Thymus (tissue), 11 donors: Measurements from ENCODE around the gene PDPK1. TPM values are rescaled to one million over a fixed set of nuclear protein-coding genes. Genes with fewer than 3 reads are reported as not detected.
A peak's percentile ranks its signal among the peaks of the same experiment; 100 is the strongest.

Source experiments
- DNase-seq, 9 donors: peaks; one replicate each; pipeline ENCODE4 v3.0.0-alpha.2; 2013; ENCODE audit warnings: low spot score in 9 of 9, low read depth in 6 of 9, missing footprints in 1 of 9
- H3K27ac ChIP-seq, 2 donors: one replicate each; pipeline ENCODE4 v1.5.1; 2013; ENCODE audit warnings: control low read depth in 1 of 2, low read depth in 1 of 2, low read length in 1 of 2, mild to moderate bottlenecking in 1 of 2, moderate library complexity in 1 of 2
- H3K27me3 ChIP-seq, 2 donors: one replicate each; pipeline ENCODE4 v1.5.1; 2013; ENCODE audit warnings: low read length in 1 of 2; ENCODE audit not compliant: control insufficient read depth in 2 of 2, insufficient read depth in 1 of 2
- H3K36me3 ChIP-seq, 2 donors: one replicate each; pipeline ENCODE4 v1.5.1; 2013; ENCODE audit warnings: low read length in 1 of 2, mild to moderate bottlenecking in 1 of 2, moderate library complexity in 1 of 2; ENCODE audit not compliant: control insufficient read depth in 2 of 2, insufficient read depth in 2 of 2
- H3K4me1 ChIP-seq, 2 donors: one replicate each; pipeline ENCODE4 v1.5.1; 2013; ENCODE audit warnings: low read length in 2 of 2; ENCODE audit not compliant: control insufficient read depth in 2 of 2, insufficient read depth in 2 of 2
- H3K4me3 ChIP-seq, 2 donors: one replicate each; pipeline ENCODE4 v1.5.1; 2013; ENCODE audit warnings: low read length in 2 of 2, control low read depth in 1 of 2, mild to moderate bottlenecking in 1 of 2
- H3K9me3 ChIP-seq, 2 donors: one replicate each; pipeline ENCODE4 v1.5.1; 2013; ENCODE audit warnings: low read length in 1 of 2, mild to moderate bottlenecking in 1 of 2; ENCODE audit not compliant: control insufficient read depth in 2 of 2, insufficient read depth in 1 of 2
- WGBS: extraction: QIAGEN DNeasy Blood & Tissue Kit; methylation state at CpG from one replicate; pipeline ENCODE4 v1.1.7; 2013; 5-methylcytosine and 5-hydroxymethylcytosine counted together
- polyA plus RNA-seq: library from polyadenylated mRNA; stranded (reverse); fragments of 200-250 nt; gene quantifications from one replicate; pipeline ENCODE4 v1.2.3, GENCODE V29; 2013
- total RNA-seq: library from RNA; stranded (reverse); fragments of 120-200 nt; gene quantifications from one replicate; pipeline ENCODE4 v1.2.4, GENCODE V29; 2013
- donor health status: healthy.

The PDPK1 gene
- total and polyA plus RNA-seq, 2 donors, result 14.1 to 17.2 TPM

DNA sequence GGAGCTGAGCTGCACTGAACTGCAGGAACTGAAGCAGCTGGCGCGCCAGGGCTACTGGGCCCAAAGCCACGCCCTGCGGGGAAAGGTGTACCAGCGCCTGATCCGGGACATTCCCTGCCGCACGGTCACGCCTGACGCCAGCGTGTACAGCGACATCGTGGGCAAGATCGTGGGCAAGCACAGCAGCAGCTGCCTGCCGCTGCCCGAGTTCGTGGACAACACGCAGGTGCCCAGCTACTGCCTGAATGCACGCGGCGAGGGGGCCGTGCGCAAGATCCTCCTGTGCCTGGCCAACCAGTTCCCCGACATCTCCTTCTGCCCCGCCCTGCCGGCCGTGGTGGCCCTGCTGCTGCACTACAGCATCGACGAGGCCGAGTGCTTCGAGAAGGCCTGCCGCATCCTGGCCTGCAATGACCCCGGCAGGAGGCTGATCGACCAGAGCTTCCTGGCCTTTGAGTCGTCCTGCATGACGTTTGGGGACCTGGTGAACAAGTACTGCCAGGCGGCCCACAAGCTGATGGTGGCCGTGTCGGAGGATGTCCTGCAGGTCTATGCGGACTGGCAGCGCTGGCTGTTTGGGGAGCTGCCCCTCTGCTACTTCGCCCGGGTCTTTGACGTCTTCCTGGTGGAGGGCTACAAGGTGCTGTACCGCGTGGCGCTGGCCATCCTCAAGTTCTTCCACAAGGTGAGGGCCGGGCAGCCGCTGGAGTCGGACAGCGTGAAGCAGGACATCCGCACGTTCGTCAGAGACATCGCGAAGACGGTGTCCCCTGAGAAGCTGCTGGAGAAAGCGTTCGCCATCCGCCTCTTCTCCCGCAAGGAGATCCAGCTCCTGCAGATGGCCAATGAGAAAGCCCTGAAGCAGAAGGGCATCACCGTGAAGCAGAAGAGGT, 41.4 kb upstream of the PDPK1 start:
- no peak overlapping the region for H3K4me3 ChIP-seq
- H3K9me3 ChIP-seq, result no peaks in the 10 kb centered on the region
- no peak overlapping the region for H3K27ac ChIP-seq
- DNase-seq, result no peak
- 98% methylated on average over 62 of the region's 62 CpGs for WGBS
- peaks cover 3 to 13% of the 10 kb centered on the region in 2 donors for H3K36me3 ChIP-seq
- no peaks in the 10 kb centered on the region for H3K27me3 ChIP-seq
- H3K4me1 ChIP-seq, result peaks cover 0 to 6% of the 10 kb centered on the region in 2 donors

DNA sequence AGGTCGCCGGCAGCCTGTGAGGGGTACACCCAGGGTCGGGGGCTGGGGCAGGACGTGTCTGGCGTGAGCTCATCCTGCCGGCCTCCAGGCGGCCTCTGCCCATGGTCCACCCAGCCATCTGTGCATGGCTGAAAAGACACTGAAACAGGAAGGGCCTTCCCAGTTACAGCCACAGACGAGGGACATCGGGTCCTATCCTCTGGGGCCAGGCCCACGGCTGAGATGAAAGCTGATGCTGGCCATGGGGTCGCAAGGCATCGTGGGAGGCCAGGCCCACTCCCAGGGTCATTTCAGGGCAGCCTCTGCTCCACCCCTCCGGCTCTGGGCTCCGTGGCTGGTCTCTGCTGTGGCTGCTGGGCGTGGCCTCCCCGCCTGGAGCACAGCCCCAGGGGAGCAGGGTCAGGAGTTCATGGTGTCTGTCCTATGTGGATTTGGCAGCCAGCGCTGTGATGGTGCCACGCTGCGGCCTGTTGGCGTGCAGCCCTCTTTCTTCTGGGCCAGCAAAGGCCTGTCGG, 40.6 kb upstream of the PDPK1 start:
- Histone ChIP-seq H3K27ac (no peak overlapping the region), H3K4me3 (no peak overlapping the region), H3K9me3 (no peaks in the 10 kb centered on the region), H3K27me3 (no peaks in the 10 kb centered on the region), H3K4me1 (peaks cover 0 to 13% of the 10 kb centered on the region in 2 donors), H3K36me3 (peaks cover 3 to 13% of the 10 kb centered on the region in 2 donors)
- 95% methylated on average over 21 of the region's 21 CpGs for WGBS
- DNase-seq, result no peak

DNA sequence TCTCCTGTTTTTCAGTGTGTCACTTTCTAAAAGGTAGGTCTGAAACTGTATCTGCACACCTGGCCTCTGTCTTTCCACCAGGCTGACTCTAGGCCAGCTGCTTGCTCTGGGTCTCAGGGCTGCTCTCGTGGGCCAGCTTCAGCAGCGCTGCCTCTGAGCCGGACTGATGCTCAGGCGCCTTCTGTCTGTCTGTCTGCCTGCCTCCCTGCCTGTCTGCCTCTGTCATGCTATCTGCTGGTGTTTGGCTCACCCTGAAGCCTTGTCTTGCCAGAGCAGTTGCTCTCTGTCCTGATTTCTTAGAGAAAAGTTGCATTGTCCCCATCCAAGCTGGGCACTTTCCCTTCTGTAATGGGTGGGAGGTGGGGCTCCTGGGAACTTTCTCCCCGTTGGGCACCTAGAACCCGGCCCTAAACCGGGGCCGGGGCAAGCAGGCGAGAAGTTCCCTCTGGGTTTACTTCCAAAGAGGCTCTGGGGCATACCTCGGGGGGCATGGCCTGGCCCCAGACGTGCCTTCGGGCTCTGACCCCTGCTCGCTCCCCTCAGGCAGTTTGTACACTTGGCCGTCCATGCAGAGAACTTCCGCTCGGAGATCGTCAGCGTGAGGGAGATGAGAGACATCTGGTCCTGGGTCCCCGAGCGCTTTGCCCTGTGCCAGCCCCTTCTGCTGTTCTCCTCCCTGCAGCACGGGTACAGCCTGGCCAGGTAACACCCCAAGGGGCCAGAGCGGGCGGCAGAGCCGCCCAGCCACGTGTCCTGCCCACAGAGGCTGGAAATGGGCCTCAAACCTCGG, 39.9 kb upstream of the PDPK1 start:
- H3K4me3 ChIP-seq, result no peak overlapping the region
- 94% methylated on average over 26 of the region's 26 CpGs for WGBS
- H3K36me3 ChIP-seq, result peaks cover 3 to 13% of the 10 kb centered on the region in 2 donors
- H3K4me1 ChIP-seq, result peaks cover 0 to 20% of the 10 kb centered on the region in 2 donors
- no peak for DNase-seq
- H3K27ac ChIP-seq, result no peak overlapping the region
- no peaks in the 10 kb centered on the region for H3K9me3 ChIP-seq
- H3K27me3 ChIP-seq, result no peaks in the 10 kb centered on the region

DNA sequence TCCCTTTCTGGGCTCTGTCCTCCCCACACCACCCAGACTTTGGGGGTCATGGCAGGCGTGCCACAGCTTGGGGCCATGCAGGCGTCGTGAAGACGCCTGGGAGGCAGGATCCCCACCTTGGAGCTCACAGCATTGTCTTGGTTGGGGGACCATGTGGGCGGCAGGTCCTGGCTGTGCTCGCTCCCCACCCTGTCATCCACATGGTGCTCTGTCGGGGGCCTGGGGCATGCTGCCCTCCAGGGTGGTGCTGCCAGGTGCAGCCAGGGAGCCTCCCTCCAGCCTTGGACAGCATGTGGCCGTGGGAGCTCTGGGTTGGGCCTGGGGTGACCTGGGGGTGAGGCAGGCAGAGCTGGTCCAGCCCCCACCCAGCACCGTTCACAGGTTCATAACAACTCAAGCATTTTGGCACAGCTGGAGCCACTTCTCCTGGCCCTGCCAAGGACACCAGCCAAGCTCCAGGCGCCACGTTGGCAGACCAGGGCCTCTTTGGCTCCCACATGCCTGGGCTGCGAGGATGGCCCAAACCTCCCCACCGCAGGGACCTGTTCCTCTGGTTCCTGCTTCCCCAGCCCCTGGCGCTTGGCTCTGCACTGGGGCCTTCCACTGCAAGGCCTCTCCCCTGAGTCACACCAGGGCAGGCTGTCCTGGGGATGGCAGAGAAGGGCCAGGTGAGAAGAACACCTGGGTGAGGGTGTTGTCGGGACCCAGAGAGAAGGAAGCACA, 39.1 kb upstream of the PDPK1 start:
- WGBS, result 95% methylated on average over 15 of the region's 15 CpGs
- no peak overlapping the region for H3K27ac ChIP-seq

DNA sequence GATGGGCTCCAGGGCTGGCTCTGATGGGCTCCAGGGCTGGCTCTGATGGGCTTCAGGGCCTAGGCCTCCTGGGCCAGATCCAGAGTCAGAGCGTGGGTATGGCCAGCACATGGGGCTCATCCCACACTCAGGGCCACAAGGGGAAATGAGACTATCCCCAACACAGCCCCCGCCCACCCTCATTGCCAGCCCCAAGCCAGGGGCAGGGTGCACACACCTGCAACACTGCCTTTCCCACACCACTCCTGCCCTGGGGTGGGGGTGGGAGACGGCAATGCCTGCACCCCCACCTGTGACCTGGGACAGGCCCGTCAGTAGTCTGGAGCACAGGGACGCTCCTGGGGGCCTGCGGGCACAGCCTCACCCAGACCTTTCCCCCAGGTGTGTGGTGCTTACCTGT, 38.4 kb upstream of the PDPK1 start:
- Histone ChIP-seq H3K9me3 (no peaks in the 10 kb centered on the region), H3K4me1 (peaks cover 0 to 21% of the 10 kb centered on the region in 2 donors), H3K36me3 (peaks cover 3 to 13% of the 10 kb centered on the region in 2 donors), H3K27ac (no peak overlapping the region), H3K27me3 (no peaks in the 10 kb centered on the region), H3K4me3 (no peak overlapping the region)
- 97% methylated on average over 6 of the region's 6 CpGs for WGBS
- DNase-seq, result no peak

More for the DNA sequence above, 39.1 kb upstream of the PDPK1 start:
- Histone ChIP-seq H3K4me3 (no peak overlapping the region), H3K36me3 (peaks cover 3 to 13% of the 10 kb centered on the region in 2 donors), H3K4me1 (peaks cover 0 to 21% of the 10 kb centered on the region in 2 donors), H3K27me3 (no peaks in the 10 kb centered on the region), H3K9me3 (no peaks in the 10 kb centered on the region)
- no peak for DNase-seq

DNA sequence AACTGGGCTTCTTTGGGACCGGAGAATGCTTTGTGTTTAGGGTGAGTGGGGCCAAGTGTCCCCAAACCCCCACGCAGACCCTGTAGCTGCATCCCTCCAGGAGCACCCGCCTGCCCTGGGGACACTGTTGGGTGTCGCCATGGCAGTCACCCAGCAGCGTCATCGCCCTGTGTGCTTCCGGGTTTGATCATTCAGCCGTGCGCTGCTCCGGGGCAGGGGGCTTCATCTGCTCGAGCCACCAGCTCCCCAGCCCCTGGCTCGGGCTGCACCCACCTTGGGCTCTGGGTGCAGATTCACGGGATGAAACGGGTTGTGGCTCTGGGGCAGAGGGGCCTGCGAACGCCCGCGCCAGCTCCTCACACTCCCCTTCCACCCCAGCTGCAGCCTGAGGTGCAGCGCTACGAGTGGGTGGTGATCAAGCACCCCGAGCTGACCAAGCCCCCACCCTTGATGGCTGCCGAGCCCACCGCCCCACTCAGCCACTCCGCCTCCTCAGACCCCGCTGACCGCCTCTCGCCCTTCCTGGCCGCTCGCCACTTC, 37.9 kb upstream of the PDPK1 start:
- H3K4me1 ChIP-seq, result peaks cover 0 to 21% of the 10 kb centered on the region in 2 donors
- peaks cover 3 to 13% of the 10 kb centered on the region in 2 donors for H3K36me3 ChIP-seq
- no peaks in the 10 kb centered on the region for H3K9me3 ChIP-seq
- no peak overlapping the region for H3K27ac ChIP-seq
- H3K4me3 ChIP-seq, result no peak overlapping the region
- no peak for DNase-seq
- H3K27me3 ChIP-seq, result no peaks in the 10 kb centered on the region
- 97% methylated on average over 29 of the region's 29 CpGs for WGBS

DNA sequence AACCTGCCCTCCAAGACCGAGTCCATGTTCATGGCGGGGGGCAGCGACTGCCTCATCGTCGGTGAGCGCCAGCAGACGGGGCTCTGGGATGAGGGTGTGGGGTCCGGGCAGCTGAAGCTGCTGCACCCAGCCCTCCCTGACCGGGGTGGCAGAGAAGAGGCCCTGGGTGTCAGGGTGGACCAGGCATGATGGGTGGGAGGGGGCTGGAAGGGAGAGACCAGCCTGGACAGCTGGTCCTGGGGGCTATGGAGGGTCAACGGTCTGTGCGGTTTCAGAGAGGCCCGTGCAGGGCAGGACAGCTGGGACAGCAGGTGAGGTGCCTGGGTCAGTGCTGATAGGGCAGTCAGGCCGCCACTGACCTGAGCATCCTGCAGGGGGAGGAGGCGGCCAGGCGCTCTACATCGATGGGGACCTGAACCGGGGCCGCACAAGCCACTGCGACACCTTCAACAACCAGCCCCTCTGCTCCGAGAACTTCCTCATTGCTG, 37.3 kb upstream of the PDPK1 start:
- 96% methylated on average over 20 of the region's 20 CpGs for WGBS
- Histone ChIP-seq H3K27me3 (no peaks in the 10 kb centered on the region), H3K4me3 (no peak overlapping the region), H3K9me3 (no peaks in the 10 kb centered on the region), H3K36me3 (peaks cover 3 to 13% of the 10 kb centered on the region in 2 donors), H3K27ac (no peak overlapping the region), H3K4me1 (peaks cover 0 to 21% of the 10 kb centered on the region in 2 donors)
- DNase-seq, result no peak

DNA sequence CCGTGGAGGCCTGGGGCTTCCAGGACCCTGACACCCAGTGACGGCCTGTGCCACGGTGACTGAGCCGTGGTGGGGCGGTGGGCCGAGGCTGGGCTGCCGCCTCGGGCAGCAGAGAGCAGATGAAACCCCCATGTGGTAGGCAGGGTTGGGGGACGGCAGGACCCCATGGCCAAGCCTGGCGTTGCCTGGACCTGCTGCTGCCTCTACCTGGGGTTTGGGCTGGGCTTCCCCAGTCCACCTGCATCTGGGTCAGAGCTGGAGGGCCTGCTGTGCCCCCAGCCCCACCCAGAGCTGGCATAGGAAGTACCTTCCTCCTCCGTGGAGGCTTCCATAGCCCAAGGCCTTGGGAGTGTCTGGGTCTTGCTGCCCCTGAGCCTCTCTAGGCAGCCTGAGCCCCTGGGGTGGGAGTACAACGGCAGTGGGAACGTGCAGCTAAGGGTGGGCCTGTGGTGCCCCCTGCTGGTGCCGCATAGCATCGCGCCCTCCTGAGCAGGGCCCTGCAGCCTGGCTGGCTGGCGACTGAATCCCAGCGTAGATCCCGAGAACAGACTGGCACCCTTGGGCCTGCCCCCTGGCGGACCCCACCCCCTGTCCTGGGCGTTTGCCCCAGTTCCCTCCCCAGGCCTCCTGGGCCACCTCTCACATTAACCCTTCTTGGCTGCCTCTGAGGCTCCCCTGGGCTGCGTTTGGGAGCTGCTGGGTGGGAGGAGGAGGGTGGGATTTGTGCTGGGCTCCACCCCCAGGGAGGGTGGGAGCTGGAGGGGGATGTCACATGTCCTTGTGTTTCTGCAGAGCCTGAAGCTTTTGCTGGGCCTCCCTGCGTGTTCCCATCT, 36.7 kb upstream of the PDPK1 start:
- Histone ChIP-seq H3K9me3 (no peaks in the 10 kb centered on the region), H3K27ac (no peak overlapping the region), H3K27me3 (no peaks in the 10 kb centered on the region), H3K36me3 (peaks cover 3 to 13% of the 10 kb centered on the region in 2 donors), H3K4me3 (peak overlapping the region; percentile 22 to 32), H3K4me1 (peaks cover 0 to 21% of the 10 kb centered on the region in 2 donors)
- WGBS, result 44% methylated on average over 23 of the region's 23 CpGs
- DNase-seq, result peak; percentile 58 to 91 (median 76)
